C4-2B (cell line): ENCODE results near the gene MBNL1.

Source experiments
- H3K27ac ChIP-seq: fragments of 450-650 bp; 2 replicates; pipeline ENCODE4 v1.5.1; 2017
- ZFX ChIP-seq: fragments of 450-650 bp; IDR thresholded peaks from 2 replicates; pipeline ENCODE4 v1.6.1; 2017
- TF ChIP-seq, protein P1 (sequence below): fragments of 450-650 bp; conservative IDR thresholded peaks from 2 replicates; pipeline ENCODE4 v1.5.1; 2017; ENCODE audit warnings: mild to moderate bottlenecking

Gene MBNL1

DNA sequence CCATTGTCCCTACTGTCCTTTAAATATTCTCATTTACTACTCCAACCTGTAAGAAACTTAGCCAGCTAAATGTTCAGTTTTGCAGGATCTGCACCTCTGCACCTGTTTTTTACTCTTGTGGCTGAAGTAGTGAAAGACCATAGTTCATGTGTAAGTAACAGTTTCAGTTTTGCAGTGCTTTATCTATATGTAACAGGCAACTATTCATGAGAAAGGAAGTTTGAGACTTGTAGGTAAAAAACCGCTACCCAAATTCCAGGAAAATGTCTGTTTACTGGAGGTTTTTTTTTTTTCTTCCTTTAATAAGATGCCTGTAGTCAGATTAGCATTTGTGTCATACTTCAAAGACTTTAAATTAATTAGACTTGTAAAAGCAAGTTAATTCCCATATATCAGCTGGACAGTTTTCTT lies 25.4 kb upstream of the MBNL1 start:
- H3K27ac ChIP-seq = no peak overlapping the region
- TF ChIP-seq, protein P1, sequence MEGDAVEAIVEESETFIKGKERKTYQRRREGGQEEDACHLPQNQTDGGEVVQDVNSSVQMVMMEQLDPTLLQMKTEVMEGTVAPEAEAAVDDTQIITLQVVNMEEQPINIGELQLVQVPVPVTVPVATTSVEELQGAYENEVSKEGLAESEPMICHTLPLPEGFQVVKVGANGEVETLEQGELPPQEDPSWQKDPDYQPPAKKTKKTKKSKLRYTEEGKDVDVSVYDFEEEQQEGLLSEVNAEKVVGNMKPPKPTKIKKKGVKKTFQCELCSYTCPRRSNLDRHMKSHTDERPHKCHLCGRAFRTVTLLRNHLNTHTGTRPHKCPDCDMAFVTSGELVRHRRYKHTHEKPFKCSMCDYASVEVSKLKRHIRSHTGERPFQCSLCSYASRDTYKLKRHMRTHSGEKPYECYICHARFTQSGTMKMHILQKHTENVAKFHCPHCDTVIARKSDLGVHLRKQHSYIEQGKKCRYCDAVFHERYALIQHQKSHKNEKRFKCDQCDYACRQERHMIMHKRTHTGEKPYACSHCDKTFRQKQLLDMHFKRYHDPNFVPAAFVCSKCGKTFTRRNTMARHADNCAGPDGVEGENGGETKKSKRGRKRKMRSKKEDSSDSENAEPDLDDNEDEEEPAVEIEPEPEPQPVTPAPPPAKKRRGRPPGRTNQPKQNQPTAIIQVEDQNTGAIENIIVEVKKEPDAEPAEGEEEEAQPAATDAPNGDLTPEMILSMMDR = no peak
- no peak for TF ChIP-seq ZFX

DNA sequence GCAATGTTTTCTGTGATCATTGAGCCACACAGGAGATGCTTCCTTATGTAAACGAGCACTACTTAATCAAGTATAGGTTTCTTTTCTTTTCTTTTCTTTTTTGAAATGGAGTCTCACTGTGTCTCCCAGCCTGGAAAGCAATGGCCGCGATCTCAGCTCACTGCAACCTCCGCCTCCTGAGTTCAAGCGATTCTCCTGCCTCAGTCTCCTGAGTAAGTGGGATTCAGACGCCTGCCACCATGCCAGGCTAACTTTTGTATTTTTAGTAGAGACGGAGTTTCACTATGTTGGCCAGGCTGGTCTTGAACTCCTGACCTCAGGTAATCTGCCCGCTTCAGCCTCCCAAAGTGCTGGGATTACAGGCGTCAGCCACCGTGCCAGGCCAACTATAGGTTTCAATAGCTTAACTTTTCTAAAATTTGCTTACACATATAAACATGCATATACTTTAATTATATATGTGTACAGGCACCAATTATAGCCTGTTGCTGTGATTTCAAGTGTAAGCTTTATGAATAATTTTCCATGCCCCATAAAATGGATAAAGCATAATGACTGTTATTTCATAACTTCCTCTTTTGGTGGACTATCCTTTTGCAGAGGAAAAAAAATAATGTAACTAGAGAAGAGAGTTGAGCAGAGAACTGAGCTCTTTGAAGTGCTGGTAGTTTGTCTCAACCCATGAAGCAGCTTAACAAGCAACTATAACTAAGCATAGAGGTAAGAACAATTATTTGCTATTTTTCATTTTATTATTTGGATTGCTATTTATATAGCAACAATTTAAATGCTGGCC lies 24.8 kb upstream of the MBNL1 start:
- no peak for TF ChIP-seq ZFX
- TF ChIP-seq, protein P1 = no peak
- no peak overlapping the region for H3K27ac ChIP-seq

DNA sequence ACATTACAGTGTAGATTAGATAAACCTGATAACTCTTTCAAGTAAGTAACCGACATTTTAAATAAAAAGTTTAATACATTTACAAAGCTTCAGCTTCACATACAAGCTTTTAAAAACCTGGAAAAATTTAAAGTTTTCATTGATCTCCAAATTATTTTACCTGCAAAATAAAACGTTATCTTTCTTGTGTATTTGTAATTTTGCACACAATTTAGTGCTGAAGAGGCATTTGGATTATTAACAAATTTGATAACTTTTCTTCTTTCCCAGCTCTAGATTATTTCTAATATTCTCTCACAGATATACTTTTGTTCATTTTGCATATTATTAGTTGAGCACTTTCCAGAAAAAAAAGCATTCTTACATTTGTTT lies 24.2 kb upstream of the MBNL1 start:
- no peak overlapping the region for H3K27ac ChIP-seq

DNA sequence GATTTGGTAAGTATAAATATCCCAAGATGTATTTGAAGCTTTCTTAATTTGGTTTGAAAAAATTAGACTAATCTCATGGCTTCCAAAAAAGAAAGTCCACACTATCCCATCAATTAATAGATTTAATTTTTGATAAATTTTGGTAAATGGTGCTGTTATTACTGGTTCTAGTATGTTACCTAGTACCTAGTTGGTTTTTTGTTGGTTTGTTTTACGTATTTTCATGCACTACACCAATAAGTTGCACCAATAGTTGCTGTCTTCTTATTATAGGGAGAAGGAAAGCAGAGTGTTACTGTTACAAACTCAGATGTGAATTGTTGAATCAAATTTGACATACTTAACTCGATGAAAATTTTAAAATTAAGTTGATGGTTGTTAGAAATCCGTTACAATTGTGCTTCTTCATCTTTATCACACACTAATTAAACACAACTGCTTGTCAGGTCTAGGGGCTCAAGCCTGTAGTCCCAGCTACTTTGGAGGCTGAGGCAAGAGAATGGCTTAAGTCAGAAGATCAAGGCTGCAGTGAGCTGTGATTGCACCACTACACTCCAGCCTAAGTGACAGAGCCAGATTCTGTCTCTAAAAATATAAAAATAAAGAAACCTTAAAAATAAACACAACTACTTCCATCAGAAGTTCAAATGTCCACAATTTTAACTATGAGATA lies 23.1 kb upstream of the MBNL1 start:
- no peak overlapping the region for H3K27ac ChIP-seq
- TF ChIP-seq, protein P1 = no peak
- TF ChIP-seq ZFX = no peak

More for the DNA sequence above, 24.2 kb upstream of the MBNL1 start:
- TF ChIP-seq, protein P1 = no peak
- TF ChIP-seq ZFX = no peak

DNA sequence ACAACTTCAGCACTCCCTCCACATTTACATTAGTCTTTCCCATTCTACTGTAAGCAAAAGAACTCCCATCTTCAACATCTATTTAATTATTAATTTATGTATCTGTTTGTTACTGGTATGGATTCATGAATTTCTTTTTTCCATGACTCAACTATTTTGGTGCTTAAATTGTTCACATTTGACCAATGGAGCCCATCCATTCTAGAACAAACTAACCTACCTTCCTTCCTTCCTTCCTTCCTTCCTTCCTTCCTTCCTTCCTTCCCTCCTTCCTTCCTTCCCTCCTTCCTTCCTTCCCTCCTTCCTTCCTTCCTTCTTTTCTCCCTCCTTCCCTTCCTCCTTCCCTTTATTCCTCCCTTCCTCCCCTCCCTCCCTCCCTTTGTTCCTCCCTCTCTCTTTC lies 16.8 kb upstream of the MBNL1 start:
- H3K27ac ChIP-seq = no peak overlapping the region
- TF ChIP-seq, protein P1 = no peak
- no peak for TF ChIP-seq ZFX

DNA sequence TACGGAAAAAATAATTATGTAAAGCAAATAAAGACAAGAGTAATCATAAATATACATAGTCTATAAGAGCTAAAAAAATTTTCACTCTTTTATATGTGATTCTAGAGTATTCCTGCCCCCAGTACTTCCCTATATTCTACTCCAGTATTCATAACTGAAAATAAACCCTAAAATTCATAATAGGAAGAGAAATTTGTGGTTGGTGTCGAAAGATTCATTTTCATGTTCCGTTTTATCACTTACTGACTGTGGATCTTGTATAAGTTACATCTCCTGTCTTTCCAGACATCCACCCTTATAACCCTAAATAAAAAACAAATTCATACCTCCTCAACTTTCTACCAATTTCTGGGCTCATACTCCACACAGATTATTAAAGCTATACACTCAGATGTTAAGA lies 16.0 kb upstream of the MBNL1 start:
- TF ChIP-seq ZFX = no peak
- TF ChIP-seq, protein P1 = no peak
- no peak overlapping the region for H3K27ac ChIP-seq

DNA sequence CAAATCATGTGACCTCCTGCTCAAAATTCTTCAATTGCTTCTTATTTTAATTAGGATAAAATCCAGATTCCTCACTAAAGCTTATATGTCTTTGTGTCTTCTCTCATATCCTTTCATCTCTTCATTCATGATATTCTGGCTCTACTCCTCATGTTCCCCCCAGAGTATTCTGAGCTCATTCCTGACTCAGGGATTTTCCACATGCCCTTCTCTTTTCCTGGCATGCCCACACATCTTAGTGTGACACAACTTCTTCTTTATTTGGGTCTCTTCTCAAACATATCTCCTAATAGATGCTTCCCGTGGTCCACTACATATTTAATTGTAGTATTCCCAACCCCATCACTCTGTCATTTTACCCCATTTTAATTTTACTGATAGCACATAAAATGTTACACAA lies 15.2 kb upstream of the MBNL1 start:
- TF ChIP-seq ZFX = no peak
- TF ChIP-seq, protein P1 = no peak
- H3K27ac ChIP-seq = no peak overlapping the region
